ENCODE results near the gene TPM3. TPM values are rescaled to one million over a fixed set of nuclear protein-coding genes. Genes with fewer than 3 reads are reported as not detected.

The TPM3 gene
- total and polyA plus RNA-seq, 8 donors = 47.7 to 158 (median 90.2) TPM

DNA sequence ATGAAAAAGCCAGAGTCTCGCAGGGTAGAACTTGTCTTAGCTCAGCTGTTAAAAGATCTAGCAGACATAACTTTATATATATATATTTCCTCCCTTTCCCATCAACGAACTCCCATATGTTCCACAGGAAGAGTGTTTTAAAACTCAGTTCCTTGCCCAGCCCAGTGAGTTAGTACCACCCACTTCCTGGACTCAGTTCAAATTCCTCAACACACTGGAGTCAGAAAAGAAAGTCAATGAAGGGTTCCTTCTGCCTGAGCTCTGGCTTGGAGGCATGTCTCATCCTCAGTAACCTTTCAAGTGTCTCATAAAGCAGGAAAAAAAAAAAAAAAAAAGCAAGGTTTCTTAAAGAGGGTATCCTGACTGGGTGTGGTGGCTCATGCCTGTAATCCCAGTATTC lies 15.6 kb downstream of the TPM3 start:
- 54 to 61% methylated on average over 2 of the region's 2 CpGs for WGBS, 2 donors
- FAIRE-seq (no peak), ATAC-seq (peak in 3 of 4 donors; percentile 29 to 56 (median 43)), DNase-seq (no peak)
- TF ChIP-seq, protein P1, sequence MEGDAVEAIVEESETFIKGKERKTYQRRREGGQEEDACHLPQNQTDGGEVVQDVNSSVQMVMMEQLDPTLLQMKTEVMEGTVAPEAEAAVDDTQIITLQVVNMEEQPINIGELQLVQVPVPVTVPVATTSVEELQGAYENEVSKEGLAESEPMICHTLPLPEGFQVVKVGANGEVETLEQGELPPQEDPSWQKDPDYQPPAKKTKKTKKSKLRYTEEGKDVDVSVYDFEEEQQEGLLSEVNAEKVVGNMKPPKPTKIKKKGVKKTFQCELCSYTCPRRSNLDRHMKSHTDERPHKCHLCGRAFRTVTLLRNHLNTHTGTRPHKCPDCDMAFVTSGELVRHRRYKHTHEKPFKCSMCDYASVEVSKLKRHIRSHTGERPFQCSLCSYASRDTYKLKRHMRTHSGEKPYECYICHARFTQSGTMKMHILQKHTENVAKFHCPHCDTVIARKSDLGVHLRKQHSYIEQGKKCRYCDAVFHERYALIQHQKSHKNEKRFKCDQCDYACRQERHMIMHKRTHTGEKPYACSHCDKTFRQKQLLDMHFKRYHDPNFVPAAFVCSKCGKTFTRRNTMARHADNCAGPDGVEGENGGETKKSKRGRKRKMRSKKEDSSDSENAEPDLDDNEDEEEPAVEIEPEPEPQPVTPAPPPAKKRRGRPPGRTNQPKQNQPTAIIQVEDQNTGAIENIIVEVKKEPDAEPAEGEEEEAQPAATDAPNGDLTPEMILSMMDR (IDR thresholded peaks at IDR 0.05) = no peak
- H3K9me3 ChIP-seq = no peaks in the 10 kb centered on the region
- H3K27ac ChIP-seq = peak overlapping the region in 1 of 4 donors; percentile 3
- H3K4me1 ChIP-seq = peaks cover 23 to 51% (median 23%) of the 10 kb centered on the region in 3 donors
- H3K27me3 ChIP-seq = no peaks in the 10 kb centered on the region
- intact Hi-C loops (cut with DNase I) = no loop called here
- H3K36me3 ChIP-seq = peaks cover 3 to 26% (median 17%) of the 10 kb centered on the region in 3 donors
- H3K4me3 ChIP-seq = no peak overlapping the region

DNA sequence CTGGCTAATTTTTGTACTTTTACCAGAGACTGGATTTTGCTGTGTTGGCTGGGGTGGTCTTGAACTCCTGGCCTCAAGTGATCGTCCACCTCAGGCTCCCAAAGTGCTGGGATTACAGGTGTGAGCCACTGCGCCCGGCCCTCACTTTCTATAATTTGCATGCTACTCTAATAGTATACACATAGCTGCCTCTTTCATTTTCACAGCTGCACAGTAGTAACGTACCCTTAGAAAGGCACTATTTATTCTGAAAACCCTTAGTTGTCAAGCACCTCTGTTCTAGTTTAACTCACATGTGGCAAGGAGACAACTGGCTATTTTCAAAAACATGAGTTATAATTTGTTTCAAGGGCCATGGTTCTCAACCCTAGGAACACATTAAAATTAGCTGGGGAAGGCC lies 17.2 kb downstream of the TPM3 start:
- TF ChIP-seq, protein P1 (IDR thresholded peaks at IDR 0.05) = no peak
- Histone ChIP-seq H3K27ac (no peak overlapping the region), H3K4me3 (no peak overlapping the region), H3K4me1 (peaks cover 9 to 35% (median 9%) of the 10 kb centered on the region in 3 donors), H3K9me3 (no peaks in the 10 kb centered on the region), H3K27me3 (no peaks in the 10 kb centered on the region), H3K36me3 (peaks cover 10 to 43% (median 28%) of the 10 kb centered on the region in 3 donors)
- 90 to 96% methylated on average over 4 of the region's 4 CpGs for WGBS, 2 donors
- no peak for DNase-seq
- intact Hi-C loops (cut with DNase I) = no loop called here
- FAIRE-seq = no peak
- no peak for ATAC-seq

DNA sequence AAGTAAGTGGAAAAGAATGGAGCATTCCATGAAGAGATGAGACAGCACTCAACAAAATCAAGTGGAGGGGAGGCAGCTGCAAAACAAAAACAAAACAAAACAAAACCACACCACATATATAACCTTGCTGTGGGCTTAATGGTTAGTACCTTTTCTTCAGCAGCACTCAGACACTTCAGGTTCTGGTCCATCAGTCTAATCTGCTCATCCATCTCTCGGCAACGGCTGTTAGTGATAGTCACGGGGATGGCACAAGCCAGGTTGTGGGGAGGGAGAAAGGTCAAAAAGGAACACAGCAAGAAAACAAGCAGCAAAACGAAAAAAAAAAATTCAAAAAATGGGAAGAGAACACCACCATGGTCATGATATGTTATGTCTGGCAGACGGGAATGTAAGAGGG lies 20.0 kb downstream of the TPM3 start:
- TF ChIP-seq, protein P1 (IDR thresholded peaks at IDR 0.05) = no peak
- ATAC-seq = peak in 3 of 4 donors; percentile 27 to 82 (median 68)
- Histone ChIP-seq H3K9me3 (no peaks in the 10 kb centered on the region), H3K4me3 (no peak overlapping the region), H3K27me3 (no peaks in the 10 kb centered on the region), H3K36me3 (peaks cover 16 to 64% (median 34%) of the 10 kb centered on the region in 3 donors), H3K4me1 (peaks cover 0 to 11% (median 0%) of the 10 kb centered on the region in 3 donors), H3K27ac (no peak overlapping the region)
- FAIRE-seq = no peak
- intact Hi-C loops (cut with DNase I) = no loop called here
- 73 to 78% methylated on average over 5 of the region's 5 CpGs for WGBS, 2 donors
- no peak for DNase-seq

DNA sequence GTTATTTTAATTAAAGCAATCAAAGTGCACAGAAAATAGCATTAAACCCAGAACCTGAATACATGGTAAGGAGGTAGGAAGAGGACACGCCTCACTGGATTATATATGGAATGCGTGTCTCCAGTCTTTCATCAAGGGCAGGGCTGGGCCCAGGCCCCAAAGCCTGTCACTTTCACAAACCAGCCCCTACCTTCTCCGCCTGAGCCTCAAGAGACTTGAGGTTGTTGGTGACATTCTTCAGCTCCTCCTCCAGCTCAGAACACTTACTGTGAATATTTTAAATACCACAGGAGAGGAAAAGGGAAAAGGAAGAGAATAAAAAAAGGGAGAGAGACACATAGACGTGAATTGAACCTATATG lies 20.7 kb downstream of the TPM3 start:
- no peak for ATAC-seq

More for the DNA sequence above, 20.7 kb downstream of the TPM3 start:
- Histone ChIP-seq H3K4me1 (peaks cover 0 to 6% (median 0%) of the 10 kb centered on the region in 3 donors), H3K9me3 (no peaks in the 10 kb centered on the region), H3K36me3 (peaks cover 16 to 71% (median 34%) of the 10 kb centered on the region in 3 donors), H3K27ac (no peak overlapping the region), H3K4me3 (no peak overlapping the region), H3K27me3 (no peaks in the 10 kb centered on the region)
- TF ChIP-seq, protein P1 (IDR thresholded peaks at IDR 0.05) = no peak
- FAIRE-seq = no peak
- 80 to 93% methylated on average over 4 of the region's 4 CpGs for WGBS, 2 donors
- no peak for DNase-seq
- intact Hi-C loops (cut with DNase I) = no loop called here
